GM12864 (cell line): ENCODE results near the gene KRTAP6-3.

Source experiments
- DNase-seq: peaks from one replicate; pipeline ENCODE4 v3.0.0-alpha.2; 2011; ENCODE audit warnings: low read depth
- H3K4me3 ChIP-seq: 2 replicates; pipeline ENCODE4 v1.5.1; 2011; ENCODE audit warnings: mild to moderate bottlenecking, low read depth, low read length, control low read depth
- CTCF ChIP-seq: IDR thresholded peaks from 2 replicates; pipeline ENCODE4 v1.5.1; 2011; ENCODE audit warnings: low read depth, mild to moderate bottlenecking, moderate library complexity, low read length, control low read depth, inconsistent platforms; ENCODE audit errors: missing control alignments

Gene KRTAP6-3

GRCh38 chr21:30642564-30642963 is 50.3 kb downstream of the KRTAP6-3 start, which contains the start of gene KRTAP20-3:
Gene KRTAP20-3, plus strand, starts transcription at chr21:30642864.
- TF ChIP-seq CTCF, result no peak
- H3K4me3 ChIP-seq, result no peak within 1 kb of the TSS
- DNase-seq, result no peak
